GM12878 (cell line): ENCODE data around the gene ANGEL2. TPM values are rescaled to one million over a fixed set of nuclear protein-coding genes. Genes with fewer than 3 reads are reported as not detected.
A peak's percentile ranks its signal among the peaks of the same experiment; 100 is the strongest.

Experiments used
- ATAC-seq: fragments of 200-7000 bp; cut with Tn5 transposase; 3 replicates; pipeline ENCODE4 v1.9.1; 2020; ENCODE audit warnings: mild to moderate bottlenecking, moderate library complexity
- BruUV-seq: library from RNA; stranded (reverse); fragments of 400-500 nt; replicated peaks from 2 replicates; lab custom pipeline; 2021; lab: Mats Ljungman, UMichigan
- CTCF ChIA-PET: fragments of 300-600 bp; sonication (Branson Sonifier 250); formaldehyde crosslinking; extraction: SDS; loops from one replicate; lab custom pipeline; 2021; ENCODE audit warnings: inconsistent platforms; lab: Yijun Ruan, JAX
- POLR2A ChIA-PET: fragments of 350-600 bp; formaldehyde crosslinking; extraction: SDS; loops from one replicate; lab custom pipeline; 2021; ENCODE audit warnings: inconsistent platforms; lab: Charles Lee
- RAD21 ChIA-PET: fragments of 300-600 bp; sonication (Branson Sonifier 250); formaldehyde crosslinking; loops from one replicate; lab custom pipeline; 2023; ENCODE audit warnings: antibody characterized with exemption; ENCODE audit not compliant: unreplicated experiment; lab: Charles Lee
- SMC1A ChIA-PET: fragments of 300-600 bp; sonication (Branson Sonifier 250); formaldehyde crosslinking; loops from one replicate; lab custom pipeline; 2023; ENCODE audit not compliant: unreplicated experiment, uncharacterized antibody; lab: Charles Lee
- DNase-seq: peaks from one replicate; pipeline ENCODE4 v3.0.0-alpha.2; 2011; ENCODE audit warnings: low read depth, low spot score
- FAIRE-seq: peaks from 3 replicates; lab custom pipeline; 2011; peaks lifted over from hg19 to GRCh38; lab: Jason Lieb, UNC
- H2AFZ ChIP-seq: 2 replicates; pipeline ENCODE4 v1.6.0; 2011; ENCODE audit warnings: low read depth, low read length, control low read depth; ENCODE audit not compliant: control insufficient read depth
- H3K27ac ChIP-seq: 2 replicates; pipeline ENCODE4 v1.5.1; 2011; ENCODE audit warnings: control low read depth; ENCODE audit not compliant: control insufficient read depth, insufficient read depth
- H3K27me3 ChIP-seq, 2 experiments: replicated peaks in 1 of 2; 2 replicates each; pipeline versions ENCODE4 v1.6.0 to v1.6.1; 2011; ENCODE audit warnings: low read length in 1 of 2; ENCODE audit not compliant: control insufficient read depth in 2 of 2, insufficient read depth in 2 of 2
- H3K36me3 ChIP-seq, 2 experiments: 2 replicates each; pipeline ENCODE4 v1.5.1; 2011; ENCODE audit warnings: low read length in 1 of 2; ENCODE audit not compliant: control insufficient read depth in 2 of 2, insufficient read depth in 2 of 2
- H3K4me1 ChIP-seq: 2 replicates; pipeline ENCODE4 v1.6.1; 2011; ENCODE audit warnings: mild to moderate bottlenecking, low read length, moderate library complexity, mixed read lengths; ENCODE audit not compliant: control insufficient read depth, insufficient read depth
- H3K4me2 ChIP-seq: 2 replicates; pipeline ENCODE4 v1.6.0; 2011; ENCODE audit warnings: control low read depth; ENCODE audit not compliant: control insufficient read depth, insufficient read depth
- H3K4me3 ChIP-seq: fragments of 200-600 bp; sonication (generic); 2 replicates; pipeline ENCODE4 v1.5.1; 2016
- H3K79me2 ChIP-seq: 2 replicates; pipeline ENCODE4 v1.6.0; 2011; ENCODE audit warnings: low read length; ENCODE audit not compliant: control insufficient read depth, insufficient read depth
- H3K9ac ChIP-seq: 2 replicates; pipeline ENCODE4 v1.8.0; 2011; ENCODE audit warnings: low read length, control low read depth, mixed read lengths; ENCODE audit not compliant: control insufficient read depth, insufficient read depth
- H3K9me3 ChIP-seq: replicated peaks from 3 replicates; pipeline ENCODE4 v1.5.1; 2011; ENCODE audit warnings: mild to moderate bottlenecking, low read length; ENCODE audit not compliant: control insufficient read depth, insufficient read depth
- H4K20me1 ChIP-seq: 2 replicates; pipeline ENCODE4 v1.6.0; 2011; ENCODE audit not compliant: control insufficient read depth, insufficient read depth
- BACH1 ChIP-seq: fragments of 450-650 bp; IDR thresholded peaks from 2 replicates; pipeline ENCODE4 v1.6.1; 2017; ENCODE audit warnings: mild to moderate bottlenecking, borderline replicate concordance
- BCL11A ChIP-seq: IDR thresholded peaks from 2 replicates; pipeline ENCODE4 v1.6.1; 2011; ENCODE audit warnings: low read depth, low read length
- BMI1 ChIP-seq: fragments of 450-650 bp; IDR thresholded peaks from 2 replicates; pipeline ENCODE4 v1.6.1; 2016; ENCODE audit warnings: mild to moderate bottlenecking, moderate library complexity, borderline replicate concordance
- MEF2B ChIP-seq: fragments of 450-650 bp; IDR thresholded peaks from 2 replicates; pipeline ENCODE4 v1.6.1; 2018; ENCODE audit warnings: mild to moderate bottlenecking, moderate library complexity; ENCODE audit not compliant: partially characterized antibody, poor library complexity, severe bottlenecking
- MTA2 ChIP-seq: fragments of 450-650 bp; IDR thresholded peaks from 2 replicates; pipeline ENCODE4 v1.6.1; 2016; ENCODE audit warnings: low read depth, mild to moderate bottlenecking, moderate library complexity
- NR2F1 ChIP-seq: fragments of 450-650 bp; conservative IDR thresholded peaks from 2 replicates; pipeline ENCODE4 v1.6.1; 2017; ENCODE audit warnings: mild to moderate bottlenecking
- SMAD1 ChIP-seq: fragments of 450-650 bp; IDR thresholded peaks from 2 replicates; pipeline ENCODE4 v1.6.1; 2018; ENCODE audit warnings: mild to moderate bottlenecking, low read depth; ENCODE audit not compliant: partially characterized antibody
- ZBTB11 ChIP-seq: fragments of 450-650 bp; formaldehyde crosslinking; IDR thresholded peaks from 2 replicates; pipeline ENCODE4 v1.5.0; 2022; ENCODE audit warnings: mild to moderate bottlenecking, missing genetic modification characterization
- ZNF24 ChIP-seq: fragments of 450-650 bp; IDR thresholded peaks from 2 replicates; pipeline ENCODE4 v1.6.1; 2017; ENCODE audit warnings: antibody characterized with exemption, mild to moderate bottlenecking
- WGBS: methylation state at CpG from one replicate; pipeline ENCODE4 v1.1.6; 2016; ENCODE audit warnings: low lambda C conversion rate; ENCODE audit not compliant: insufficient replicate concordance, insufficient coverage; ENCODE audit errors: missing lambda C conversion rate; 5-methylcytosine and 5-hydroxymethylcytosine counted together
- in situ Hi-C: fragments of 300-500 bp; cut with MboI; formaldehyde crosslinking; loops from 9 replicates; pipeline ENCODE4 v1.14.3; 2018; ENCODE audit warnings: mixed read lengths
- intact Hi-C: fragments of 100-400 bp; cut with micrococcal nuclease; formaldehyde crosslinking; loops from one replicate; pipeline ENCODE4 v1.14.2; 2022; ENCODE audit not compliant: unreplicated experiment
- polyA plus RNA-seq, 11 experiments: library from polyadenylated mRNA; depleted of rRNA in 4 of 11; unstranded in 6 of 11; stranded (reverse) in 5 of 11; fragments of >200 nt; fragmentation: Nextera tagmentation in 4 of 11; fragmentation: Illumina TruSeq in 1 of 11; extraction: Ambion mirVana in 4 of 11; extraction: Trizol in 1 of 11; gene quantifications; 1 replicate in 1 of 11; 2 replicates in 10 of 11; pipeline versions ENCODE4 v1.2.1 to v1.2.3, GENCODE V29; 2011 to 2016; ENCODE audit warnings: inconsistent platforms in 2 of 11, missing spikeins in 2 of 11, low read depth in 1 of 11
- total RNA-seq, 4 experiments: library from RNA; depleted of rRNA in 3 of 4; stranded (reverse); fragments of >200 nt in 3 of 4; fragmentation: Illumina TruSeq in 1 of 4; extraction: Trizol in 1 of 4; gene quantifications; 2 replicates each; pipeline versions ENCODE4 v1.2.1 to v1.2.3, GENCODE V29; 2013 to 2021

Gene ANGEL2
- total and polyA plus RNA-seq, 10 of the 15 experiments (the other 5 are each of a cell fraction or from before 2014, with no cell fraction given): 6.3 to 53.9 (median 30.7) TPM

- TF ChIP-seq NR2F1 (no peak), BACH1 (no peak), ZBTB11 (CRISPR knock-in tag) (no peak), BMI1 (no peak), MEF2B (no peak)
Observed at GRCh38 chr1:212990276-212990675, 25.4 kb downstream of the ANGEL2 start (continued).

GRCh38 chr1:212987702-212988322 lies 27.9 kb downstream of the ANGEL2 start:
- peak overlapping the region; percentile 14; the same call in 1 of the 2 replicates for H3K27ac ChIP-seq
- BruUV-seq: no TSS peak
- SMC1A ChIA-PET: interaction anchor here (1.0 to 1.9 kb wide), 7 partner anchors 10 to 173 kb away, joined by 3 to 9 read pairs (median 3); no protein-coding TSS in a partner anchor
- TF ChIP-seq MTA2: no peak
- TF ChIP-seq SMAD1: no peak
- no peak for TF ChIP-seq ZNF24
- no peak for TF ChIP-seq BCL11A
- RAD21 ChIA-PET: interaction anchor here (1.1 to 1.6 kb wide), 3 partner anchors 8 to 173 kb away, joined by 5 to 6 read pairs (median 5); no protein-coding TSS in a partner anchor
- no peaks in the 10 kb centered on the region for H3K27me3 ChIP-seq
- POLR2A ChIA-PET: interaction anchor here (0.5 to 1.7 kb wide), 5 partner anchors 9 to 355 kb away, joined by 3 to 12 read pairs (median 4); no protein-coding TSS in a partner anchor
- H3K4me2 ChIP-seq: no peak overlapping the region
- 89% methylated on average over 6 of the region's 6 CpGs for WGBS
- no peak for ATAC-seq
- H3K36me3 ChIP-seq: peaks cover 0 to 4% of the 10 kb centered on the region in 2 experiments
- intact Hi-C loops: no loop called here
- no peak overlapping the region for H3K4me3 ChIP-seq
- H3K9me3 ChIP-seq: no peaks in the 10 kb centered on the region
- in situ Hi-C loops: no loop called here
- CTCF ChIA-PET: no interaction called here
- H3K4me1 ChIP-seq: peaks cover 4% of the 10 kb centered on the region; the same call in 1 of the 2 replicates
- no peak for DNase-seq
- H2AFZ ChIP-seq: no peak overlapping the region
- peak; percentile 18 for FAIRE-seq
- no peaks in the 10 kb centered on the region for H4K20me1 ChIP-seq
- no peaks in the 10 kb centered on the region for H3K79me2 ChIP-seq
- no peak overlapping the region for H3K9ac ChIP-seq
